ENCODE data around the gene GADL1. TPM values are rescaled to one million over a fixed set of nuclear protein-coding genes. Genes with fewer than 3 reads are reported as not detected.

GADL1 gene
- total RNA-seq, 1 experiment from 2014 or later, result not detected

DNA sequence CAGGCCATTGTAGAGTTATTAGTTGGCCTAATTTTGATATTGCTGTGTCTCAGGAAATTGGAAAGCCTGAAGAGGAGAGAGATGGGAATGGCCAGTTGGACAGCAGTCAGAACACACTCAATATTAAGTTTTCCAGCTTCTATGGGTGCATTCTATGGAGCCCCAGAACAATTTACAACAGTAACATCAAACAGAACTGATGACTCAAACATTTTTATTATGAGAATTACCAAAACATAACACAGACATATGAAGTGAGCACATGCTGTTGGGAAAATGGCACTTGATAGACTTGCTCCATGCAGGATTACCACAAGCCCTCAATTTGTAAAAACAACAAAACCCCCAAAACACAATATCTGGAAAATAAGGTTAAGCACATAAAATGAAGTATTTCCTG lies 104.3 kb downstream of the GADL1 start:
- no peak overlapping the region for H3K27ac ChIP-seq
- no peaks in the 10 kb centered on the region for H4K20me1 ChIP-seq (ENCODE audit: insufficient read depth)
- no peaks in the 10 kb centered on the region for H3K9me2 ChIP-seq (ENCODE audit: insufficient read depth)
- H3K4me3 ChIP-seq, result no peak overlapping the region
- H3K4me2 ChIP-seq, result no peak overlapping the region
- no peak for TF ChIP-seq EZH2 (IDR thresholded peaks at IDR 0.05; ENCODE audit: low read depth)
- TF ChIP-seq, protein P1, sequence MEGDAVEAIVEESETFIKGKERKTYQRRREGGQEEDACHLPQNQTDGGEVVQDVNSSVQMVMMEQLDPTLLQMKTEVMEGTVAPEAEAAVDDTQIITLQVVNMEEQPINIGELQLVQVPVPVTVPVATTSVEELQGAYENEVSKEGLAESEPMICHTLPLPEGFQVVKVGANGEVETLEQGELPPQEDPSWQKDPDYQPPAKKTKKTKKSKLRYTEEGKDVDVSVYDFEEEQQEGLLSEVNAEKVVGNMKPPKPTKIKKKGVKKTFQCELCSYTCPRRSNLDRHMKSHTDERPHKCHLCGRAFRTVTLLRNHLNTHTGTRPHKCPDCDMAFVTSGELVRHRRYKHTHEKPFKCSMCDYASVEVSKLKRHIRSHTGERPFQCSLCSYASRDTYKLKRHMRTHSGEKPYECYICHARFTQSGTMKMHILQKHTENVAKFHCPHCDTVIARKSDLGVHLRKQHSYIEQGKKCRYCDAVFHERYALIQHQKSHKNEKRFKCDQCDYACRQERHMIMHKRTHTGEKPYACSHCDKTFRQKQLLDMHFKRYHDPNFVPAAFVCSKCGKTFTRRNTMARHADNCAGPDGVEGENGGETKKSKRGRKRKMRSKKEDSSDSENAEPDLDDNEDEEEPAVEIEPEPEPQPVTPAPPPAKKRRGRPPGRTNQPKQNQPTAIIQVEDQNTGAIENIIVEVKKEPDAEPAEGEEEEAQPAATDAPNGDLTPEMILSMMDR (conservative IDR thresholded peaks at IDR 0.05), result no peak
- BruUV-seq (replicated peaks), result no TSS peak
- H3K27me3 ChIP-seq (ENCODE audit: insufficient read depth, low read depth), result no peaks in the 10 kb centered on the region
- no peak overlapping the region for H2AFZ ChIP-seq
- intact Hi-C loops (cut with micrococcal nuclease; ENCODE audit: unreplicated experiment), result no loop called here
- no peaks in the 10 kb centered on the region for H3K79me2 ChIP-seq (ENCODE audit: low read depth)
- DNase-seq, result no peak
- H3K36me3 ChIP-seq (ENCODE audit: low read depth), result no peaks in the 10 kb centered on the region
- no peaks in the 10 kb centered on the region for H3F3A ChIP-seq (ENCODE audit: insufficient read depth, low read depth)
- H3K9me3 ChIP-seq (ENCODE audit: insufficient read depth, low read depth), result no peaks in the 10 kb centered on the region
- H3K4me1 ChIP-seq (replicated peaks; ENCODE audit: insufficient read depth), result no peaks in the 10 kb centered on the region
- POLR2A ChIA-PET (ENCODE audit: unreplicated experiment), result no interaction called here
- CTCF ChIA-PET, result no interaction called here

DNA sequence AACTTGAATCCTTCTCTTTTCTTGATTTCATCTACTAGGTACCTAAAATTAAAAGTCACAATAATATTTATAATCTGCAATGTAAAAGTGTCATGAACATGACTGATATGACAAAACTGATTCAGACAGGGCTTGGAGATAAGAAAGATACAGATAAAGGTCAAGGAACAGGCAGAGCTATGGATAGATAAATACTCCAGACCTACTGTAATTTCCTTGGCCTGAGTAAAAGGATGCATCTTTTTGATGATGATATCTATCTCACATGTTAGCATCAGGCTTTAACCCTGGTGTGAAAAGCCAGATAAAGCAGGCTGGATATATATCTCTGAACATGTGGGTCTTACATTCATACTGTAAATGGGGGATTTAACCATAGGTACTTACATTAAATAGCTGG lies 108.1 kb downstream of the GADL1 start:
- Histone ChIP-seq H3K27ac (no peak overlapping the region), H3K9me3 (ENCODE audit: insufficient read depth, low read depth) (no peaks in the 10 kb centered on the region), H4K20me1 (ENCODE audit: insufficient read depth) (no peaks in the 10 kb centered on the region), H3K79me2 (ENCODE audit: low read depth) (no peaks in the 10 kb centered on the region), H3K4me3 (no peak overlapping the region), H3K9me2 (ENCODE audit: insufficient read depth) (no peaks in the 10 kb centered on the region), H2AFZ (no peak overlapping the region), H3K36me3 (ENCODE audit: low read depth) (no peaks in the 10 kb centered on the region), H3K4me1 (replicated peaks; ENCODE audit: insufficient read depth) (no peaks in the 10 kb centered on the region), H3K4me2 (no peak overlapping the region), H3K27me3 (ENCODE audit: insufficient read depth, low read depth) (no peaks in the 10 kb centered on the region), H3F3A (ENCODE audit: insufficient read depth, low read depth) (no peaks in the 10 kb centered on the region)
- no peak for DNase-seq
- POLR2A ChIA-PET (ENCODE audit: unreplicated experiment), result no interaction called here
- intact Hi-C loops (cut with micrococcal nuclease; ENCODE audit: unreplicated experiment), result no loop called here
- no TSS peak for BruUV-seq (replicated peaks)
- TF ChIP-seq, protein P1 (conservative IDR thresholded peaks at IDR 0.05), result no peak
- TF ChIP-seq EZH2 (IDR thresholded peaks at IDR 0.05; ENCODE audit: low read depth), result no peak
- CTCF ChIA-PET, result no interaction called here

DNA sequence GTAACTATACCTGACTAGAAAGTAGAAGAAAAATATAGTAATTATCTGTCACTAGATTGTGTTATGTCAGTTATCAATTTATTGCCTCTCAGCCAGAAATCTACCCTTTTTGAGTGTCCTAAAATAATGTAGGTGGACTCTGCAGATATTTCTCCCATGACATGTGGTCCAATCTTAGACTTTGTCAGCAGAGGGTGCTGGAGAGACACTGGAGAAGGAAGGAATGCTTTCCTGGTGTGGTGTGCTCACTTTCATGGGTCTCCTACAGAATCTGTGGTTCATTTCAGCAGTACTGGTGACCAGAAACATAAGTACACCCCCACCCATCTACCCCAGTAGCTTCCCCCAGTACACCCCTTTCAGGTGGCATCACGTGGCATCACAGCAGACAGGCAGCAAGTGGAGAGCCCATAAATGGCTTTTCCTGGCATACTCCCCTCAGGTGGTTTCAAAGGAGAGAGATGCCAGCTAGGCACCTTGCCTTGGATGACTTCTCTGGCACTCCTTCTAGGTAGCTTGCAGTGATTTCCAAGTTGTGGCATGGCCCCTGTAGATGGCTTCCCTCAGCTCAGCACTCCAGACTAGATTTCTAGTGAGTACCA lies 114.7 kb downstream of the GADL1 start:
- H3F3A ChIP-seq (ENCODE audit: insufficient read depth, low read depth), result peaks cover 4% of the 10 kb centered on the region; the same call in 1 of the 2 replicates
- no TSS peak for BruUV-seq (replicated peaks)
- H4K20me1 ChIP-seq (ENCODE audit: insufficient read depth), result no peaks in the 10 kb centered on the region
- H3K27ac ChIP-seq, result no peak overlapping the region
- H2AFZ ChIP-seq, result no peak overlapping the region
- no peaks in the 10 kb centered on the region for H3K9me3 ChIP-seq (ENCODE audit: insufficient read depth, low read depth)
- H3K4me1 ChIP-seq (replicated peaks; ENCODE audit: insufficient read depth), result 0 out of 2 replicates have a peak, but pooled peaks cover 6% of the 10 kb centered on the region
- intact Hi-C loops (cut with micrococcal nuclease; ENCODE audit: unreplicated experiment), result loop anchor here (5.0 to 10.0 kb wide), 2 partner anchors 755 to 1378 kb away; partner anchors contain the start of gene STT3B
- no peak for TF ChIP-seq EZH2 (IDR thresholded peaks at IDR 0.05; ENCODE audit: low read depth)
- TF ChIP-seq, protein P1 (conservative IDR thresholded peaks at IDR 0.05), result peak; percentile 40; the same call in 1 of the 2 replicates
- no peak for DNase-seq
- ChIA-PET POLR2A (ENCODE audit: unreplicated experiment) (no interaction called here), CTCF (interaction anchor here (0.8 kb wide), 1 partner anchor 353 kb away, joined by 5 read pairs; no protein-coding TSS in a partner anchor)
- H3K4me3 ChIP-seq, result no peak overlapping the region
- H3K36me3 ChIP-seq (ENCODE audit: low read depth), result no peaks in the 10 kb centered on the region
- no peaks in the 10 kb centered on the region for H3K27me3 ChIP-seq (ENCODE audit: insufficient read depth, low read depth)
- no peaks in the 10 kb centered on the region for H3K79me2 ChIP-seq (ENCODE audit: low read depth)
- H3K4me2 ChIP-seq, result no peak overlapping the region
- no peaks in the 10 kb centered on the region for H3K9me2 ChIP-seq (ENCODE audit: insufficient read depth)

Data from PC-9 (cell line).